Regular cardiac myocyte (primary cell): ENCODE results near the gene DPY19L2. TPM values are rescaled to one million over a fixed set of nuclear protein-coding genes. Genes with fewer than 3 reads are reported as not detected.

Source experiments
- total RNA-seq: library from RNA; depleted of rRNA; stranded (reverse); fragments of >200 nt; gene quantifications from 2 replicates; pipeline ENCODE4 v1.2.3, GENCODE V29; 2014

The DPY19L2 gene
- 1.9 and 5.1 TPM in 2 replicates for total RNA-seq

DNA sequence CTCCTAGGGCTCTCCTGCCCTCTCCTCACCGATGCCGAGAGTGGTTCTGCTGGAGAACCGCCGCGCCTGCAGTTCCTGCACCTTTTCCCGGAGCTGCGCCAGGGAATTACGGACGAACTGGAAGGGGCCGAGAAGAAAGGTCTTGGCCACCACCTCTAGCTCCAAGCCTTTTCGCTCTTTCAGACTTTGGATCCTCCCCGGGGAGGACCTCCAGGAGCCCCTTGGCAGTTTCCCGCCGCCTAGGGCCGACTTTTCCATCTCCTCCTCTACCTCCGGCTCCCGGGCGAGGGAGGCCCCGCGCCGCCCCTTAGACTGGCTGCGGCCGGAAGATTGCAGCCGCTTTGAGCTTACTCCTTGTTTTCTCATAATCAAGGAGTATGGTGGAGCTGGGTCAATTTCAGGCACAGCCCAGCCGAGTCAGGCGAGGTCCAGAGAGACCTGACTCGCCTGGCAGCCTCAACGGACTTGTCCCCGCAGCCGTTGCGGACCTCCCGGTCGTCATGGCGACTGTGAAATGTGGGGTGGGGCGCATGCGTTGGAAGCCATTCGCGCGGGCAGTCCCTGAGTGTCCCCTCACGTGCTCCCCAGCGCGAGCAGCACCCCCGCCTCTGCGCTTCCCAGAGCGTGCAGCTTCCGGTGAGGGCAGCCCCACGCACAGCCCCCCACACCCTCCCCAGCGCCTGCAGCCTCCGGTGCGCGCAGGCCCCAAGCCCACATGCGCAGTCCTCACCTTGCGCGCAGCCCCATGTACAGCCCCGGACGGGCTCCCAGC lies at the start of gene DPY19L2:
DPY19L2 (minus strand) TSS at position 466 of the 772 bp plus-strand sequence; CDS start at position 366, 100 bp downstream.

Other genes starting within 250 kb of the DPY19L2 start
- gene RXYLT1, start 111.4 kb upstream of the DPY19L2 start, total RNA-seq: 17.8 and 21.5 TPM in 2 replicates
- 9.4 and 21.4 TPM in 2 replicates for gene SRGAP1, start 176.2 kb upstream of the DPY19L2 start, total RNA-seq